Natural killer cell (primary cell): ENCODE measurements around the gene C17orf114.
A peak's percentile ranks its signal among the peaks of the same experiment; 100 is the strongest.

ENCODE experiments used
- ATAC-seq, 3 donors: fragments of 150-1000 bp in 2 of 3; fragments of 200-7000 bp in 1 of 3; cut with Tn5 transposase; 1 replicate in 1 of 3; 2 replicates in 2 of 3; pipeline ENCODE4 v1.10.0; 2021; ENCODE audit warnings: mild to moderate bottlenecking in 2 of 3, moderate library complexity in 2 of 3
- DNase-seq, 2 donors: peaks; one replicate each; pipeline versions ENCODE4 v3.0.0 to v3.0.0-alpha.2; 2013 to 2021; ENCODE audit warnings: mixed read lengths in 1 of 2
- H3K27ac ChIP-seq: one replicate; pipeline ENCODE4 v1.5.1; 2013; ENCODE audit warnings: mild to moderate bottlenecking, low read length
- H3K27me3 ChIP-seq: one replicate; pipeline ENCODE4 v1.6.1; 2013; ENCODE audit warnings: low read length; ENCODE audit not compliant: control insufficient read depth, insufficient read depth
- H3K36me3 ChIP-seq: one replicate; pipeline ENCODE4 v1.6.1; 2013; ENCODE audit warnings: low read length; ENCODE audit not compliant: control insufficient read depth, insufficient read depth
- H3K4me1 ChIP-seq: one replicate; pipeline ENCODE4 v1.6.1; 2013; ENCODE audit warnings: low read length; ENCODE audit not compliant: control insufficient read depth, insufficient read depth
- H3K4me3 ChIP-seq: one replicate; pipeline ENCODE4 v1.5.1; 2013; ENCODE audit warnings: low read length
- H3K9me3 ChIP-seq: one replicate; pipeline ENCODE4 v1.6.1; 2013; ENCODE audit warnings: low read length; ENCODE audit not compliant: control insufficient read depth, insufficient read depth
- H3K27ac Mint-ChIP-seq, 2 donors: one replicate each; pipeline ENCODE4 v1.8.0; 2022; ENCODE audit warnings: mild to moderate bottlenecking in 2 of 2, mixed read lengths in 2 of 2, moderate library complexity in 1 of 2
- H3K27me3 Mint-ChIP-seq, 2 donors: one replicate each; pipeline ENCODE4 v1.8.0; 2022; ENCODE audit warnings: low read depth in 2 of 2, mixed read lengths in 2 of 2
- H3K36me3 Mint-ChIP-seq: one replicate; pipeline ENCODE4 v1.8.0; 2022; ENCODE audit warnings: mixed read lengths
- H3K4me1 Mint-ChIP-seq, 2 donors: one replicate each; pipeline ENCODE4 v1.8.0; 2022; ENCODE audit warnings: mixed read lengths in 2 of 2
- H3K4me3 Mint-ChIP-seq: one replicate; pipeline ENCODE4 v1.8.0; 2022; ENCODE audit warnings: mild to moderate bottlenecking, moderate library complexity, mixed read lengths
- H3K9me3 Mint-ChIP-seq, 2 donors: one replicate each; pipeline ENCODE4 v1.8.0; 2022; ENCODE audit warnings: mixed read lengths in 2 of 2
- WGBS: methylation state at CpG from one replicate; pipeline ENCODE4 v1.1.7; 2013; ENCODE audit warnings: missing lambda C conversion rate; ENCODE audit not compliant: insufficient coverage; 5-methylcytosine and 5-hydroxymethylcytosine counted together
- intact Hi-C: fragments of 100-400 bp; cut with micrococcal nuclease; formaldehyde crosslinking; loops from one replicate; pipeline ENCODE4 v1.14.2; 2022
- TF ChIP-seq, protein P1 (sequence below): fragments of 200-600 bp; IDR thresholded peaks from one replicate; pipeline ENCODE4 v1.8.0; 2022; ENCODE audit warnings: antibody characterized with exemption

The C17orf114 gene

DNA sequence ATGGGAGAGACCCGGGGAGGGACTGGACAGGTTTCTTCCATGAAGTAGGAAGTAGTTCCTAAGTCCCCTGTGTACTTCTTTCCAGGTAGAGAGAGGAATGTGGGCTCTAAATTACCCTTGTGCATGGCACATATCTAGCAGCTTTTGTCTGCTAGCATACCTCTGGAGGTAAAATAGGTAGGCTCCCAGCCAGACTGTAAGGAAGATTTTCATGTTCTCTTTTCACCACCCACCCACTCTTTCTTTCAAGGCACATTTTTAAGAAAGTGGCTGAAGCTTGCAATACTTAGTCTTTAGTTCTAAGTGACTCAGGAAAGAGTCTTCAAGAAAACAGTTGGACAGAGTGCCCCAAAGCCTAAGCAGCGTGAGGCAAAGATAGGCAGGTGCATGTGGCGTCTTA lies 40.2 kb upstream of the C17orf114 start:
- TF ChIP-seq, protein P1, sequence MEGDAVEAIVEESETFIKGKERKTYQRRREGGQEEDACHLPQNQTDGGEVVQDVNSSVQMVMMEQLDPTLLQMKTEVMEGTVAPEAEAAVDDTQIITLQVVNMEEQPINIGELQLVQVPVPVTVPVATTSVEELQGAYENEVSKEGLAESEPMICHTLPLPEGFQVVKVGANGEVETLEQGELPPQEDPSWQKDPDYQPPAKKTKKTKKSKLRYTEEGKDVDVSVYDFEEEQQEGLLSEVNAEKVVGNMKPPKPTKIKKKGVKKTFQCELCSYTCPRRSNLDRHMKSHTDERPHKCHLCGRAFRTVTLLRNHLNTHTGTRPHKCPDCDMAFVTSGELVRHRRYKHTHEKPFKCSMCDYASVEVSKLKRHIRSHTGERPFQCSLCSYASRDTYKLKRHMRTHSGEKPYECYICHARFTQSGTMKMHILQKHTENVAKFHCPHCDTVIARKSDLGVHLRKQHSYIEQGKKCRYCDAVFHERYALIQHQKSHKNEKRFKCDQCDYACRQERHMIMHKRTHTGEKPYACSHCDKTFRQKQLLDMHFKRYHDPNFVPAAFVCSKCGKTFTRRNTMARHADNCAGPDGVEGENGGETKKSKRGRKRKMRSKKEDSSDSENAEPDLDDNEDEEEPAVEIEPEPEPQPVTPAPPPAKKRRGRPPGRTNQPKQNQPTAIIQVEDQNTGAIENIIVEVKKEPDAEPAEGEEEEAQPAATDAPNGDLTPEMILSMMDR: no peak
- Mint-ChIP-seq H3K9me3 (no peaks in the 10 kb centered on the region), H3K27ac (no peak overlapping the region), H3K4me3 (no peak overlapping the region), H3K36me3 (no peaks in the 10 kb centered on the region), H3K4me1 (peaks cover 50 to 57% of the 10 kb centered on the region in 2 donors), H3K27me3 (no peaks in the 10 kb centered on the region)
- no peaks in the 10 kb centered on the region for H3K36me3 ChIP-seq
- H3K4me3 ChIP-seq: no peak overlapping the region
- no peaks in the 10 kb centered on the region for H3K9me3 ChIP-seq
- WGBS: 98% methylated on average over 3 of the region's 3 CpGs
- ATAC-seq: no peak
- no peak overlapping the region for H3K27ac ChIP-seq
- intact Hi-C loops: no loop called here
- no peak for DNase-seq
- peaks cover 21% of the 10 kb centered on the region for H3K4me1 ChIP-seq
- no peaks in the 10 kb centered on the region for H3K27me3 ChIP-seq

DNA sequence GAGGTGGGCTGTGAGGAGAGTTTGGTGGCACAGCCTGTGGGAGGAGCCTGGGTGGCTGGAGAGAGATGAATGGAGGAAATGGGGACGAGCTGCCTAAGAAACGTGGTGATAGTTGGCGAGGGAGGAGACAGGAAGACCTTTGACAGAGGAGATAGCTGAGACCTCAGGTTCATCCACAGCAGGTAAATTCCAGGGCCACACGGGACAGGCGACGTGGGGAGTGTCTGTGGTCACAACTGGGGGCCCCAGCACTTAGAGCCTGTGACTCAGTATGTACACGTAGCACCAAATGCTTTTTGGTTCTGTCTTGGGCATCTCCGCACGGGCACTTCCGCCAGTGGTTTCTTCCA lies 38.7 kb upstream of the C17orf114 start:
- Histone ChIP-seq H3K36me3 (no peaks in the 10 kb centered on the region), H3K27me3 (no peaks in the 10 kb centered on the region), H3K4me1 (peaks cover 26% of the 10 kb centered on the region), H3K9me3 (no peaks in the 10 kb centered on the region), H3K4me3 (no peak overlapping the region), H3K27ac (no peak overlapping the region)
- Mint-ChIP-seq H3K4me3 (no peak overlapping the region), H3K4me1 (peaks cover 51 to 62% of the 10 kb centered on the region in 2 donors), H3K9me3 (no peaks in the 10 kb centered on the region), H3K36me3 (no peaks in the 10 kb centered on the region), H3K27me3 (no peaks in the 10 kb centered on the region), H3K27ac (peak overlapping the region in 1 of 2 donors; percentile 35)
- intact Hi-C loops: no loop called here
- TF ChIP-seq, protein P1: no peak
- DNase-seq: peak in 1 of 2 donors; percentile 42
- 50% methylated on average over 10 of the region's 10 CpGs for WGBS
- peak in 2 of 3 donors; percentile 12 to 45 for ATAC-seq

DNA sequence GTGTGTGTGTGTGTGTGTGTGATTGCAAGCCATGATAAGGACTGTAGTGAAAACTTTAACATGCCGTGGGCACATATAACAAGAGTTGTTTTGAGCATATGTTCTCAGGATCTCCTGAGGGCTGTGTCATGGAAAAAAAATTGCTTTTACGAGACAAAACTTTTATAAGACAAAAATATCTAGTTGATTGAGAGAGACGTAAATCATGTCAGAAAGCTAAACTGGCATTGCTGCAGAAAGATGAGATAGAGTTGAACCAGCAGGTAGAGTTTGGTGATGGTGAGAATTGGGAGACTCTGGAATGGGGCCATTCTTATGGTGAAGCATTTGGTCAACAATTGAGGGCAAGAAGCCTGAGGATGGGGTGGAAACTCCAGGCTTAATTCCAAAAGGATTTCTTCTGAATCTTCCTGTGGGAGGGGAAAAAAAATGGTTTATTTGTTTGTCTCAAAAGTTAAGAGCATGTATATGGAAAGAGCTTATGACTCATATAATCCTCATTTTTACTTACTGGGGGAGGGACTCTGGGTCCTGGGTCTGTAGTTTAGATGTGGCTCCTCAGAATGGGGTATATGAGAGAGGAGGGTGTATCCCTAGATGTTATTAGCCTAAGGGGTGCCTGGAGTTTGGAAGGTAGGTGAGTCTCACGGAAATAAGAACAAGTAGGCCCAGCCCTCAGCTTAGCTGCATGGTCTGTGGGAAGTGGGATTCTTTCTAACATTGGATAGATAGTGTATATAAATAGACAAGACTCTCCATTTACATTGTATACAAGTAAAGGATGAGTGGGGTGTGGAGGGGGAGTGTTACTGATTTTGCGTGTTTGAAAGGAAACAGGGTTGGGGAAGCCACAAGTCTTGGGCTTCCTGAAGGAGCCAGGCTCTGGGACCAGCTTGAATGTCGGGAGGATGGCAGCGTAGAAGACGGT lies 38.1 kb upstream of the C17orf114 start:
- no peaks in the 10 kb centered on the region for H3K36me3 ChIP-seq
- no peak overlapping the region for H3K27ac ChIP-seq
- intact Hi-C loops: loop anchor here (5.0 kb wide), 1 partner anchor 43 kb away; the partner anchor contains the start of gene PSMB6
- no peaks in the 10 kb centered on the region for H3K9me3 ChIP-seq
- peaks cover 50 to 62% of the 10 kb centered on the region in 2 donors for H3K4me1 Mint-ChIP-seq
- H3K27ac Mint-ChIP-seq: peak overlapping the region in 1 of 2 donors; percentile 35
- ATAC-seq (peak in 1 of 3 donors; percentile 15), DNase-seq (no peak)
- WGBS: 63% methylated on average over 8 of the region's 8 CpGs
- H3K36me3 Mint-ChIP-seq: no peaks in the 10 kb centered on the region
- H3K4me3 ChIP-seq: no peak overlapping the region
- H3K4me3 Mint-ChIP-seq: no peak overlapping the region
- H3K9me3 Mint-ChIP-seq: no peaks in the 10 kb centered on the region
- no peaks in the 10 kb centered on the region for H3K27me3 ChIP-seq
- H3K4me1 ChIP-seq: peaks cover 26% of the 10 kb centered on the region
- no peaks in the 10 kb centered on the region for H3K27me3 Mint-ChIP-seq
- TF ChIP-seq, protein P1: no peak
